GM18867 (cell line): Measurements from ENCODE around the gene SLC27A1.
A peak's percentile ranks its signal among the peaks of the same experiment; 100 is the strongest.
"Not testable (repeated sequence)": the region's sequence is repeated elsewhere in the genome, so short reads cannot be mapped to it uniquely, and the experiment has no call there.

Experiments used
- ATAC-seq: cut with Tn5 transposase; IDR thresholded peaks from one replicate; pipeline ENCODE4 v1.9.1; 2021; ENCODE audit warnings: mild to moderate bottlenecking, moderate library complexity; ENCODE audit not compliant: unreplicated experiment

SLC27A1 gene

GRCh38 chr19:17456127-17456526 lies 14.2 kb upstream of the SLC27A1 start:
- no peak for ATAC-seq

- ATAC-seq = no peak
These were observed 12.7 kb upstream of the SLC27A1 start for GRCh38 chr19:17457616-17458015.

GRCh38 chr19:17458970-17459369 lies 11.4 kb upstream of the SLC27A1 start:
- no peak for ATAC-seq

GRCh38 chr19:17460372-17461230 lies 9.7 kb upstream of the SLC27A1 start, which contains the start of gene NXNL1:
Gene NXNL1, minus strand, starts transcription at chr19:17460926. Its CDS starts 57 bp downstream, at chr19:17460869.
- no peak for ATAC-seq

- ATAC-seq = no peak
These were observed 3.9 kb upstream of the SLC27A1 start for GRCh38 chr19:17466487-17466850.

GRCh38 chr19:17467471-17468301 lies 2.6 kb upstream of the SLC27A1 start:
- no peak for ATAC-seq

- ATAC-seq = no peak
These were observed 1.8 kb upstream of the SLC27A1 start for GRCh38 chr19:17468302-17469091.

GRCh38 chr19:17469092-17469480 lies 1.2 kb upstream of the SLC27A1 start:
- ATAC-seq = no peak

- peak; percentile 59 for ATAC-seq
These were observed 750 bp upstream of the SLC27A1 start for GRCh38 chr19:17469481-17470067.

GRCh38 chr19:17471410-17472125 lies 1.2 kb downstream of the SLC27A1 start:
- ATAC-seq = no peak

GRCh38 chr19:17473041-17473440 lies 2.7 kb downstream of the SLC27A1 start:
- ATAC-seq = no peak

GRCh38 chr19:17475011-17475540 lies 4.8 kb downstream of the SLC27A1 start:
- ATAC-seq = not testable (repeated sequence)

GRCh38 chr19:17475541-17476115 lies 5.3 kb downstream of the SLC27A1 start:
- no peak for ATAC-seq

- no peak for ATAC-seq
These were observed 9.0 kb downstream of the SLC27A1 start for GRCh38 chr19:17479325-17479791.

GRCh38 chr19:17481986-17482385 lies 11.7 kb downstream of the SLC27A1 start:
- ATAC-seq = no peak

GRCh38 chr19:17482877-17483604 lies 12.7 kb downstream of the SLC27A1 start:
- ATAC-seq = no peak

GRCh38 chr19:17483605-17484002 lies 13.3 kb downstream of the SLC27A1 start:
- ATAC-seq = no peak

- ATAC-seq = no peak
These were observed 14.3 kb downstream of the SLC27A1 start for GRCh38 chr19:17484520-17485185.
